HG03280 (cell line): ENCODE measurements around the gene ZNF319.
"Not testable (repeated sequence)": the region's sequence is repeated elsewhere in the genome, so short reads cannot be mapped to it uniquely, and the experiment has no call there.

ENCODE experiments used
- ATAC-seq: cut with Tn5 transposase; IDR thresholded peaks from one replicate; pipeline ENCODE4 v1.9.1; 2021; ENCODE audit warnings: mild to moderate bottlenecking, moderate library complexity; ENCODE audit not compliant: unreplicated experiment

The ZNF319 gene

GRCh38 chr16:58022601-58023371 is 22.3 kb upstream of the ZNF319 start:
- no peak for ATAC-seq

- no peak for ATAC-seq
Measured at GRCh38 chr16:58021661-58022551, 21.4 kb upstream of the ZNF319 start.

GRCh38 chr16:58020628-58021521 is 20.4 kb upstream of the ZNF319 start:
- no peak for ATAC-seq

- no peak for ATAC-seq
Measured at GRCh38 chr16:58019866-58020538, 19.5 kb upstream of the ZNF319 start.

- ATAC-seq, result no peak
Measured at GRCh38 chr16:58018803-58019202, 18.3 kb upstream of the ZNF319 start.

- no peak for ATAC-seq
Measured at GRCh38 chr16:58016840-58017446, 16.5 kb upstream of the ZNF319 start.

- no peak for ATAC-seq
Measured at GRCh38 chr16:58013201-58013956, 12.9 kb upstream of the ZNF319 start.

- no peak for ATAC-seq
Measured at GRCh38 chr16:58012481-58012880, 12.0 kb upstream of the ZNF319 start.

GRCh38 chr16:58011652-58012051 is 11.2 kb upstream of the ZNF319 start:
- no peak for ATAC-seq

GRCh38 chr16:58010886-58011285 is 10.4 kb upstream of the ZNF319 start:
- no peak for ATAC-seq

- ATAC-seq, result no peak
Measured at GRCh38 chr16:58009856-58010416, 9.5 kb upstream of the ZNF319 start.

- not testable (repeated sequence) for ATAC-seq
Measured at GRCh38 chr16:58004736-58005135, 4.3 kb upstream of the ZNF319 start.

GRCh38 chr16:58002936-58003335 is 2.5 kb upstream of the ZNF319 start:
- no peak for ATAC-seq

GRCh38 chr16:58002416-58002800 is 1.9 kb upstream of the ZNF319 start:
- no peak for ATAC-seq

- no peak for ATAC-seq
Measured at GRCh38 chr16:58001781-58002415, 1.4 kb upstream of the ZNF319 start.

- peak; percentile 73 for ATAC-seq
Measured at GRCh38 chr16:58000706-58001676, 519 bp upstream of the ZNF319 start, which contains the start of gene USB1. Gene USB1 (plus strand): TSS chr16:58001407. CDS start chr16:58001484, 77 bp downstream.

GRCh38 chr16:57999366-57999970 is 1.0 kb downstream of the ZNF319 start:
- no peak for ATAC-seq
